Naive thymus-derived CD4-positive, alpha-beta T cell (primary cell): ENCODE measurements around the gene BMPR1B. TPM values are rescaled to one million over a fixed set of nuclear protein-coding genes. Genes with fewer than 3 reads are reported as not detected.

Experiments used
- ATAC-seq: fragments of 150-1000 bp; cut with Tn5 transposase; 2 replicates; pipeline ENCODE4 v1.10.0; 2021; ENCODE audit warnings: mild to moderate bottlenecking, moderate library complexity
- CTCF ChIA-PET: fragments of 350-600 bp; sonication (Branson Sonifier 250); formaldehyde crosslinking; loops from one replicate; lab custom pipeline; 2021; ENCODE audit warnings: antibody characterized with exemption; lab: Charles Lee
- POLR2A ChIA-PET: fragments of 350-600 bp; sonication (Branson Sonifier 250); formaldehyde crosslinking; loops from one replicate; lab custom pipeline; 2021; ENCODE audit warnings: antibody characterized with exemption, inconsistent platforms; lab: Charles Lee
- DNase-seq, 9 donors: peaks; one replicate each; pipeline versions ENCODE4 v3.0.0 to v3.0.0-alpha.2; 2020 to 2022; ENCODE audit warnings: mixed read lengths in 1 of 9
- H3K27ac ChIP-seq: one replicate; pipeline ENCODE4 v1.7.0; 2013; ENCODE audit warnings: mild to moderate bottlenecking, low read depth, low read length, moderate library complexity
- H3K27me3 ChIP-seq, 2 donors: one replicate each; pipeline ENCODE4 v1.7.0; 2013; ENCODE audit warnings: low read length in 2 of 2, mild to moderate bottlenecking in 2 of 2, moderate library complexity in 2 of 2; ENCODE audit not compliant: control insufficient read depth in 2 of 2, insufficient read depth in 2 of 2
- H3K36me3 ChIP-seq, 3 experiments: 1 replicate in 2 of 3; 2 replicates in 1 of 3; pipeline ENCODE4 v1.7.0; 2013; ENCODE audit warnings: low read length in 3 of 3, mild to moderate bottlenecking in 3 of 3, moderate library complexity in 1 of 3; ENCODE audit not compliant: insufficient read depth in 3 of 3, control insufficient read depth in 2 of 3
- H3K4me1 ChIP-seq, 2 donors: one replicate each; pipeline ENCODE4 v1.7.0; 2013; ENCODE audit warnings: low read length in 2 of 2, mild to moderate bottlenecking in 2 of 2, moderate library complexity in 1 of 2; ENCODE audit not compliant: control insufficient read depth in 2 of 2, insufficient read depth in 2 of 2
- H3K4me3 ChIP-seq: 2 replicates; pipeline ENCODE4 v1.7.0; 2013; ENCODE audit warnings: mild to moderate bottlenecking, low read length
- H3K9me3 ChIP-seq, 3 experiments: 1 replicate in 2 of 3; 2 replicates in 1 of 3; pipeline ENCODE4 v1.7.0; 2013; ENCODE audit warnings: low read length in 3 of 3; ENCODE audit not compliant: control insufficient read depth in 2 of 3
- H3K27ac Mint-ChIP-seq, 9 donors: one replicate each; pipeline ENCODE4 v1.8.0; 2020 to 2022; ENCODE audit warnings: mixed read lengths in 9 of 9, mild to moderate bottlenecking in 8 of 9, moderate library complexity in 5 of 9, inconsistent platforms in 2 of 9
- H3K27me3 Mint-ChIP-seq, 5 donors: one replicate each; pipeline ENCODE4 v1.8.0; 2021 to 2022; ENCODE audit warnings: mixed read lengths in 5 of 5, mild to moderate bottlenecking in 1 of 5
- H3K36me3 Mint-ChIP-seq, 5 donors: one replicate each; pipeline ENCODE4 v1.8.0; 2020 to 2022; ENCODE audit warnings: mixed read lengths in 5 of 5, mild to moderate bottlenecking in 3 of 5, inconsistent platforms in 1 of 5
- H3K4me1 Mint-ChIP-seq, 7 donors: one replicate each; pipeline ENCODE4 v1.8.0; 2020 to 2022; ENCODE audit warnings: mixed read lengths in 7 of 7, mild to moderate bottlenecking in 3 of 7, inconsistent platforms in 1 of 7
- H3K4me3 Mint-ChIP-seq, 10 donors: one replicate each; pipeline ENCODE4 v1.8.0; 2020 to 2022; ENCODE audit warnings: mild to moderate bottlenecking in 10 of 10, mixed read lengths in 10 of 10, moderate library complexity in 6 of 10, inconsistent platforms in 2 of 10
- H3K9me3 Mint-ChIP-seq, 11 donors: one replicate each; pipeline ENCODE4 v1.8.0; 2020 to 2022; ENCODE audit warnings: mixed read lengths in 11 of 11, mild to moderate bottlenecking in 4 of 11, inconsistent platforms in 1 of 11, moderate library complexity in 1 of 11
- intact Hi-C, 2 donors: fragments of 100-400 bp; cut with micrococcal nuclease; formaldehyde crosslinking; loops; one replicate each; pipeline ENCODE4 v1.15.1; 2023
- polyA plus RNA-seq, 2 donors: library from polyadenylated mRNA; unstranded; fragments of 300-500 nt; fragmentation: Illumina TruSeq; gene quantifications; one replicate each; pipeline ENCODE4 v1.2.3, GENCODE V29; 2021
- total RNA-seq, 6 experiments: library from RNA in 5 of 6; stranded (reverse) in 5 of 6; gene quantifications; 1 replicate in 5 of 6; 2 replicates in 1 of 6; pipeline ENCODE4 v1.2.3 and lab custom pipeline; 2021 to 2026

The BMPR1B gene
- total and polyA plus RNA-seq, 7 experiments from 2014 or later, result 0.07 to 0.14 (median 0.11) TPM; not detected in 3

DNA sequence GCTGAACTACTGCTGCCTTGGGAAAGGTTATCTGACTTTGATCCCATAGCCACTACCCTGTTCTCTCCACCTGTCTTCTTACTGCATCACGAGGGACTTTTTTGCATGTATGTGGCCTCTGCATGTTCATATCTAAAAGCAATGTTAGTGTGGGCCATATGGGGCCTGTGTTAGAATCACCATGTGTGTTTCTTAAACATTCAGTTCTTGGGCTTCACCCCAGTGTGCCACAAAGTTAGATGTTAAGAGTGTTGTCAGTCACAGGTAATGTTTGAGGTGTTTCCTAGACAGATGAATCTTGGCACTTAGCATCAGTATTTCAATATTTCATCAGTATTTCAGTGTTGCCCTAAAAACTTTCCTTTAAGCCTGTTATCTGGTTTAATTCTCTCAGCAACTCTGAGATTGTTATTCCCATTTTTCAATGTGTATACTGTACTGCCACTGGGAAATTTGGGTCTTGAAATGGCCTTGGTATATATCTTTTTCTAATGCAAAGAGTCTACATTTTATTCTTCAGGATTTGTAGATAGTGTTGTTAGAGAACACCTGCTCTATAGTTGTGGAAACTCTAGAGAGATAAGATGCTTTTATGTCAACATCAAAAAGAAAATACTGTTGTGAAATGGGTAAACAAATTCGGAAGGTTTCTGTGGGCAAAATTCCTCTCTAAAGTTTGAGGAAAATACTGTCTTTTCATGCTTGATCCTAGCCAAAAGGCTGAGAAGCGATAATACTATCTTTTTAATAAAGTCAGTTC is 259.7 kb downstream of the BMPR1B start:
- intact Hi-C loops, result no loop called here
- H3K4me1 Mint-ChIP-seq, result peaks cover 0 to 8% (median 0%) of the 10 kb centered on the region in 7 donors

GRCh38 chr4:95018785-95019184 is 261.0 kb downstream of the BMPR1B start:
- ChIA-PET CTCF (no interaction called here), POLR2A (no interaction called here)
- intact Hi-C loops, result no loop called here
- H3K27ac ChIP-seq, result no peak overlapping the region
- no peaks in the 10 kb centered on the region for H3K4me1 ChIP-seq
- no peak overlapping the region for H3K27ac Mint-ChIP-seq
- no peaks in the 10 kb centered on the region for H3K36me3 ChIP-seq
- H3K27me3 ChIP-seq, result no peaks in the 10 kb centered on the region
- no peaks in the 10 kb centered on the region for H3K36me3 Mint-ChIP-seq
- H3K27me3 Mint-ChIP-seq, result peaks cover 0 to 8% (median 0%) of the 10 kb centered on the region in 5 donors
- ATAC-seq (no peak), DNase-seq (no peak)
- H3K4me1 Mint-ChIP-seq, result peaks cover 0 to 8% (median 0%) of the 10 kb centered on the region in 7 donors
- H3K4me3 Mint-ChIP-seq, result no peak overlapping the region
- H3K9me3 ChIP-seq, result no peaks in the 10 kb centered on the region
- H3K4me3 ChIP-seq, result no peak overlapping the region
- H3K9me3 Mint-ChIP-seq, result no peaks in the 10 kb centered on the region

More for the DNA sequence above, 259.7 kb downstream of the BMPR1B start:
- CTCF ChIA-PET, result interaction anchor here (0.6 kb wide), 1 partner anchor 16 kb away, joined by 4 read pairs; no protein-coding TSS in a partner anchor
- DNase-seq (no peak), ATAC-seq (no peak)
- H3K27ac ChIP-seq, result no peak overlapping the region
- H3K27ac Mint-ChIP-seq, result no peak overlapping the region
- POLR2A ChIA-PET, result no interaction called here
- H3K9me3 ChIP-seq, result no peaks in the 10 kb centered on the region
- H3K4me3 ChIP-seq, result no peak overlapping the region
- H3K36me3 ChIP-seq, result no peaks in the 10 kb centered on the region
- H3K36me3 Mint-ChIP-seq, result no peaks in the 10 kb centered on the region
- H3K27me3 Mint-ChIP-seq, result peaks cover 0 to 8% (median 0%) of the 10 kb centered on the region in 5 donors
- no peaks in the 10 kb centered on the region for H3K27me3 ChIP-seq
- no peaks in the 10 kb centered on the region for H3K4me1 ChIP-seq
- H3K4me3 Mint-ChIP-seq, result no peak overlapping the region
- no peaks in the 10 kb centered on the region for H3K9me3 Mint-ChIP-seq

DNA sequence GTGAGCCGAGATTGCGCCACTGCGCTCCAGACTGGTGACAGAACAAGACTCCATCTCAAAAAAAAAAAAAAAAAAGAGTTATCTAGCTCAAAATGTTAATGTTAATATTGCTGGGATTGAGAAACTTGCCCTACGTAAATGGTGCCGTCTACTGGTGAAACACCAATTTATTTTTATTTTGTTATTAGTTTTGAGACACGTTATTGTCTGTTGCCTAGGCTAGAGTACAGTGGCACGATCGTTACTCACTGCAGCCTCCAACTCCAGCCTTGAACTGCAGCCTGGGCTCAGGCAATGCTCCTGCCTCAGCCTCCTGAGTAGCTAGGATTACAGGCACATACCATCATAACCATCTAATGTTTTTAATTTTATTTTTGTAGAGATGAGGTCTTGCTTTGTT is 262.8 kb downstream of the BMPR1B start:
- H3K36me3 Mint-ChIP-seq, result no peaks in the 10 kb centered on the region
- no peak overlapping the region for H3K27ac Mint-ChIP-seq
- Histone ChIP-seq H3K9me3 (no peaks in the 10 kb centered on the region), H3K27me3 (no peaks in the 10 kb centered on the region), H3K4me3 (no peak overlapping the region), H3K27ac (no peak overlapping the region), H3K4me1 (no peaks in the 10 kb centered on the region), H3K36me3 (no peaks in the 10 kb centered on the region)
- CTCF ChIA-PET, result no interaction called here
- H3K9me3 Mint-ChIP-seq, result no peaks in the 10 kb centered on the region
- no peak overlapping the region for H3K4me3 Mint-ChIP-seq
- intact Hi-C loops, result no loop called here
- no peak for ATAC-seq
- no peak for DNase-seq
- POLR2A ChIA-PET, result no interaction called here
- H3K4me1 Mint-ChIP-seq, result peaks cover 0 to 8% (median 0%) of the 10 kb centered on the region in 7 donors
- peaks cover 0 to 7% (median 0%) of the 10 kb centered on the region in 5 donors for H3K27me3 Mint-ChIP-seq

DNA sequence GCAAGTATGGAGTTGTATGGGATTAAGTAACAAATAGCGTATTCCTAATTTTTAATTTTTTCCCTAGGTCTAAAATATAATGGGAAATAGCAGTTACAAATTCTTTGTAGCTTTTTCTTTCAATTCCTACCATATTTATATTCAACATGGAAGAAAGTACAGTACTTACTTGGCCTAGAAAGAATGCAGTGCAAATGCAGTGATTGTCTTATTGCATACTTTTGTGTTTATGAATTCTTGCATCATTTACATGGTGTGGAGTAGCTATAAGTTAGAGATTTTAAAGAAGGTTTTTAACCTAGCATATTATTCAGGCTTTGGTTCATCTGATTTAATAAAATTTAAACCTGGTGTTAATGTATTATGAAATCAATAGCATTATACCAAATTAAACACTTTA is 263.3 kb downstream of the BMPR1B start:
- ChIA-PET POLR2A (no interaction called here), CTCF (interaction anchor here (0.6 kb wide), 1 partner anchor 679 kb away, joined by 3 read pairs; no protein-coding TSS in a partner anchor)
- H3K36me3 Mint-ChIP-seq, result no peaks in the 10 kb centered on the region
- H3K27me3 Mint-ChIP-seq, result peaks cover 0 to 1% (median 0%) of the 10 kb centered on the region in 5 donors
- DNase-seq, result no peak
- H3K9me3 ChIP-seq, result no peaks in the 10 kb centered on the region
- H3K4me3 ChIP-seq, result no peak overlapping the region
- intact Hi-C loops, result no loop called here
- no peaks in the 10 kb centered on the region for H3K27me3 ChIP-seq
- no peak overlapping the region for H3K27ac ChIP-seq
- H3K36me3 ChIP-seq, result no peaks in the 10 kb centered on the region
- ATAC-seq, result no peak
- H3K4me1 Mint-ChIP-seq, result peaks cover 0 to 8% (median 0%) of the 10 kb centered on the region in 7 donors
- H3K9me3 Mint-ChIP-seq, result no peaks in the 10 kb centered on the region
- no peak overlapping the region for H3K27ac Mint-ChIP-seq
- H3K4me3 Mint-ChIP-seq, result no peak overlapping the region
- no peaks in the 10 kb centered on the region for H3K4me1 ChIP-seq

DNA sequence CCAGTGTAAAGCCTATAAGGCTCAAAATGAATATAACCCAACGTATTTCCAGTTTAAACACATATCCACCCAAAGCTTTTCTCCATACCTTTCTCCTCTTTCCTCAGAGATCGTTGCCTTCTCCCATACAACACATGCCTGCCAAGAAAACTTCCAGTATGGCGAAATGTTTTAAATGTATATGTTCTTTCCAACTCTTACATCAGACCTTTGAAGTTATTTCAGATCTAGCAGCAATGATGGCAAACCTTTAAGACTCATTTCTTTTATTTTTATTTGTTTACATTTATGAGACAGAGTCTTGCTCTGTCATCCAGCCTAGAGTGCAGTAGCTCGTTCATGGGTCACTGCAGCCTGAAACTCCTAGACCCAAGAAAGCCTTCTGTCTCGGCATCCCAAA is 265.4 kb downstream of the BMPR1B start:
- Histone ChIP-seq H3K9me3 (no peaks in the 10 kb centered on the region), H3K36me3 (no peaks in the 10 kb centered on the region), H3K4me3 (no peak overlapping the region), H3K4me1 (no peaks in the 10 kb centered on the region), H3K27me3 (no peaks in the 10 kb centered on the region), H3K27ac (no peak overlapping the region)
- ATAC-seq (no peak), DNase-seq (no peak)
- H3K36me3 Mint-ChIP-seq, result no peaks in the 10 kb centered on the region
- ChIA-PET POLR2A (no interaction called here), CTCF (interaction anchor here (0.7 kb wide), 1 partner anchor 496 kb away, joined by 4 read pairs; no protein-coding TSS in a partner anchor)
- H3K4me1 Mint-ChIP-seq, result no peaks in the 10 kb centered on the region
- no peak overlapping the region for H3K4me3 Mint-ChIP-seq
- no peaks in the 10 kb centered on the region for H3K27me3 Mint-ChIP-seq
- H3K27ac Mint-ChIP-seq, result no peak overlapping the region
- intact Hi-C loops, result no loop called here
- H3K9me3 Mint-ChIP-seq, result no peaks in the 10 kb centered on the region

GRCh38 chr4:95027905-95028618 is 270.3 kb downstream of the BMPR1B start:
- Histone ChIP-seq H3K36me3 (no peaks in the 10 kb centered on the region), H3K9me3 (no peaks in the 10 kb centered on the region), H3K27ac (no peak overlapping the region), H3K27me3 (no peaks in the 10 kb centered on the region), H3K4me1 (no peaks in the 10 kb centered on the region), H3K4me3 (no peak overlapping the region)
- Mint-ChIP-seq H3K4me3 (no peak overlapping the region), H3K4me1 (no peaks in the 10 kb centered on the region), H3K9me3 (peaks cover 0 to 12% (median 0%) of the 10 kb centered on the region in 11 donors), H3K27ac (no peak overlapping the region), H3K27me3 (no peaks in the 10 kb centered on the region), H3K36me3 (no peaks in the 10 kb centered on the region)
- CTCF ChIA-PET, result no interaction called here
- ATAC-seq (no peak), DNase-seq (no peak)
- intact Hi-C loops, result no loop called here
- POLR2A ChIA-PET, result no interaction called here
